SJCRH30 (cell line): ENCODE measurements around the gene CEACAM1. TPM values are rescaled to one million over a fixed set of nuclear protein-coding genes. Genes with fewer than 3 reads are reported as not detected.
"Not testable (repeated sequence)": the region's sequence is repeated elsewhere in the genome, so short reads cannot be mapped to it uniquely, and the experiment has no call there.

Source experiments
- DNase-seq, 2 experiments: peaks; one replicate each; pipeline ENCODE4 v3.0.0-alpha.2; 2015 to 2020
- H3K27ac ChIP-seq: fragments of 250-450 bp; sonication (Bioruptor Pico); 2 replicates; pipeline ENCODE4 v1.5.1; 2020; ENCODE audit warnings: mild to moderate bottlenecking, moderate library complexity
- H3K27me3 ChIP-seq: fragments of 250-450 bp; sonication (Bioruptor Pico); 2 replicates; pipeline ENCODE4 v1.5.1; 2020; ENCODE audit warnings: mild to moderate bottlenecking, moderate library complexity
- H3K36me3 ChIP-seq: fragments of 250-450 bp; sonication (Bioruptor Pico); 2 replicates; pipeline ENCODE4 v1.5.1; 2020; ENCODE audit warnings: mild to moderate bottlenecking, moderate library complexity
- H3K4me1 ChIP-seq: fragments of 250-450 bp; sonication (Bioruptor Pico); 2 replicates; pipeline ENCODE4 v1.5.1; 2020; ENCODE audit warnings: mild to moderate bottlenecking, moderate library complexity
- H3K4me3 ChIP-seq: fragments of 250-450 bp; sonication (Bioruptor Pico); 2 replicates; pipeline ENCODE4 v1.5.1; 2020; ENCODE audit warnings: mild to moderate bottlenecking, moderate library complexity
- H3K9me3 ChIP-seq: fragments of 250-450 bp; sonication (Bioruptor Pico); replicated peaks from 2 replicates; pipeline ENCODE4 v1.5.1; 2020; ENCODE audit warnings: mild to moderate bottlenecking, moderate library complexity
- total RNA-seq: library from RNA; depleted of rRNA; stranded (reverse); fragments of >200 nt; shearing (Covaris generic); gene quantifications from 2 replicates; pipeline ENCODE4 v1.2.3, GENCODE V29; 2014

Gene CEACAM1
- total RNA-seq, 1 experiment from 2014 or later: not detected

DNA sequence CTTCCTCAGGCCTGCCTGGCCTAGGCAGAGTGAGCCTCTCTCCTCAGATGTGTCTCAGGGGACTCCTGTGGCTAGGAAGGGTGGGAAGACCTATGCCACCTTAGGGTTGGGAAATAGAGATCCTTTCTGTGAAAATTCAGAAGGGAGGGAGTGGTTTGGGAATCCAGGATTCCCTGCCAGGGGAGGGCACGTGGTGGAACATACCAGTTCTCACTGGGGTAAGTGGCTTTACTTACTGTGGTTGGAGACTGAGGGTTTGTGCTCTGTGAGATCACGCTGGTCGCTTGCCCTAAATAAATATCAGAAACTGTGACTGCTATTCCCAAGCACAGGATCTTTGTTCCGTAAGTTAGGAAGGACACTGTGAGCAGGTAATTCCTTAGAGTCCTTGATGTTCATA is 16.9 kb downstream of the CEACAM1 start:
- H3K4me3 ChIP-seq: no peak overlapping the region
- H3K36me3 ChIP-seq: no peaks in the 10 kb centered on the region
- no peak for DNase-seq
- no peaks in the 10 kb centered on the region for H3K9me3 ChIP-seq
- no peaks in the 10 kb centered on the region for H3K4me1 ChIP-seq
- peaks cover 8% of the 10 kb centered on the region; the same call in 1 of the 2 replicates for H3K27me3 ChIP-seq
- H3K27ac ChIP-seq: no peak overlapping the region

DNA sequence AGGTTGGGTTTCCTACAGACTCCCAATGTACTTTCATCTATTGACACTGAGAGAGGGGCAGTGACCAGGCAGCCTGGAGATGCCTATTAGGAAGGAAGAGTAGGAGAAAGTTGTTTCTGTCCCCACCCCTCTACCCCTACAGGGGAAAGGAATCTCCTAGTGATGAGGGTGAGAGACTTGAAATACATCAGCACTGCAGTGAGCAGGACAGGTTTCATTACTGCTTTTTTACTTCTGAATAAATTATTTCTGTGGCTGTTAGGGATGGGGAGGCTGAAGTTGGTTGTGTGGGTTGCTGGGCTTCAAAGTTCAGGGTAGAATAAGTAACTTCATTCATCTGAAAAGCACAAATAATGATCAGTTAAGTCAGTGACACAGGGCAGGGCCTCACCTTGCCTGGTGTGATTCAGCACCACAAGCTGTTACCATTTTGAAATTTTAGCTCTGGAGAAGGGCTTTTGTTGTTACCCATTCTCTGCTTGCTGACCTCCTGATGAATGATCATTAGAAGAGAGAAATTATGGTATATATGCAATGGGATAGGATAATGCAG is 19.3 kb downstream of the CEACAM1 start:
- DNase-seq: no peak
- H3K27ac ChIP-seq: no peak overlapping the region
- no peaks in the 10 kb centered on the region for H3K4me1 ChIP-seq
- no peaks in the 10 kb centered on the region for H3K9me3 ChIP-seq
- peaks cover 7% of the 10 kb centered on the region; the same call in 1 of the 2 replicates for H3K27me3 ChIP-seq
- H3K4me3 ChIP-seq: no peak overlapping the region
- H3K36me3 ChIP-seq: no peaks in the 10 kb centered on the region

DNA sequence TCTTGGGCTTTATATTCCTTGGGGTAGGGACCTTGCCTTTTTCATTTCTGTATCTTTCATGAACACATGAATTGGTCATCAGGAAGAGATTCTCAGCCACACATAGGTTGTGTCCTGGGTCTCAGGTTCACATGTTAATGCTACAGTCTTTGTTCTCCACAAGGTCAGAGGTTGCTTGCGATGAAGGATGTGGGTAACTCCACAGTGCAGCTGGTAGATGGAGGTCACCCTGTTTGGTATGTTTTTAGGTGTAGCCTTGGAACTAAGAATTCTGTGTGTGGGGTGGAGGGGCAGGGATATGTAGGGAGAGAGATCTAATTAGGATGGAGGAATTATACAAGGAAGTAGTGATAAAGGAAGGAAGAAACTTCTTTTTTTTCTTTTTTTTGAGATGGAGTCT is 23.2 kb downstream of the CEACAM1 start:
- H3K36me3 ChIP-seq: no peaks in the 10 kb centered on the region
- no peak overlapping the region for H3K27ac ChIP-seq
- no peaks in the 10 kb centered on the region for H3K4me1 ChIP-seq
- no peaks in the 10 kb centered on the region for H3K9me3 ChIP-seq
- DNase-seq: no peak
- no peak overlapping the region for H3K4me3 ChIP-seq
- peaks cover 7% of the 10 kb centered on the region; the same call in 1 of the 2 replicates for H3K27me3 ChIP-seq

DNA sequence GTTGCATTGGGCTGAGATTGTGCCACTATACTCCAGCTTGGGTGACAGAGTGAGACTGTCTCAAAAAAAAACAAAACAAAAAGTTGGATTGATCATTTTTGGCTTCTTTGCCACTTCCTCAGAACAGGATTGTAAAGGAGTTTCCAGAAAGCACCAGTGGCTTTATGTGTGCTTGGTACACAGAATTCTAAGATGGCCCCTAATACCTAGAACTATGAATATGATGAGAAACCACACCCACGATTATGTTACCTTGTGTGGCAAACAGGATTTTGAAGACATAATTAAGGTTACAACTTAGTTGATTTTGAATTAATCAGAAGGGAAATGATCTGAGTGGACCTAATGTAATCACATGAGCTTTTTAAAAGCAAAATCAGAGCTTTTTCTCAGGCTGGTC is 26.5 kb downstream of the CEACAM1 start:
- H3K36me3 ChIP-seq: no peaks in the 10 kb centered on the region
- H3K4me1 ChIP-seq: no peaks in the 10 kb centered on the region
- no peaks in the 10 kb centered on the region for H3K9me3 ChIP-seq
- no peak overlapping the region for H3K4me3 ChIP-seq
- no peak overlapping the region for H3K27ac ChIP-seq
- peaks cover 7% of the 10 kb centered on the region for H3K27me3 ChIP-seq
- DNase-seq: no peak

DNA sequence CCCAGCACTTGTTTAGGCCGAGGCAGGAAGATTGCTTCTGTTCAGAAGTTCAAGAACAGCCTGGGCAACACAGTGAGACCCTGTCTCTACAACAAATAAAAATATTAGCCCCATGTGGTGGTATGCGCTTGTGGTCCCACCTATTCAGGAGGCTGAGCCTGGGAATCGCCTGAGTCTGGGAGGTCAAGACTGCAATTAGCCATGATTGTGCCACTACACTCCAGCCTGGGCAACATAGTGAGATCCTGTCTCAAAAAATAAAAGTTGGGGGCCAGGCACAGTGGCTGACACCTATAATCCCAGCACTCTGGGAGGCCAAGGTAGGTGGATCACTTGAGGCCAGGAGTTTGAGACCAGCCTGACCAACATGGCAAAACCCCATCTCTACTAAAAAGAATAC is 27.0 kb downstream of the CEACAM1 start:
- not testable (repeated sequence) for H3K27ac ChIP-seq, H3K27me3 ChIP-seq

DNA sequence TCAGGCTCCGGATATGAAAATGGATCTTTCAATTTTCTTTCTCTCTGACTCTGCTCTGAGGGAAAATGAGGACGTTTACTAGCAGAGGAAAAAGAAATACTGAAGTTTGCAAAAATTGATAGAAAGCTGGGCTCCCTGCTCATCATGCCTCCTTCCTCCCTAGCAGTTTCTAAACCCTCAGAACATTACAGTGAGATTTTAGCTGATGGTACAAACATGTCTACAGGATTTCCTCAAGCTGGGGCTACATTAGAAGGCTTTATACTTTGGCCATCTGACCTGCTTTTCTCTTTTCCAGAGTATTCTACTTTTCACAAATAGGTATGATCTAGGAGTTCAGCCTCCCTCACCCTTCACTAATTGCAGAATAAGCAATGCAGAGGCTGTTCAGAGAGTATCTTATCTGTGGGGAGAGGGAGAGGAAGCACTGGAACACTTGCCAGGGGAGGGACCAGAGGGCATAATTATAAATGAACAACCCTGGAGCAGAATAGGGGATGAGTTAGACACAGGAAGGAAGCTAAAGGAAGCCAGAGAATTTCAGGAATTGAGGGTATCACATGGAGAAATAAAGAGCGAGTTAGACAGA is 30.0 kb downstream of the CEACAM1 start:
- no peak for DNase-seq
- peaks cover 3% of the 10 kb centered on the region; the same call in 1 of the 2 replicates for H3K27me3 ChIP-seq
- no peaks in the 10 kb centered on the region for H3K4me1 ChIP-seq
- H3K9me3 ChIP-seq: no peaks in the 10 kb centered on the region
- no peak overlapping the region for H3K27ac ChIP-seq
- H3K4me3 ChIP-seq: no peak overlapping the region
- H3K36me3 ChIP-seq: no peaks in the 10 kb centered on the region

More for the DNA sequence above, 27.0 kb downstream of the CEACAM1 start:
- H3K4me1 ChIP-seq, DNase-seq, H3K9me3 ChIP-seq, H3K4me3 ChIP-seq, H3K36me3 ChIP-seq: not testable (repeated sequence)

DNA sequence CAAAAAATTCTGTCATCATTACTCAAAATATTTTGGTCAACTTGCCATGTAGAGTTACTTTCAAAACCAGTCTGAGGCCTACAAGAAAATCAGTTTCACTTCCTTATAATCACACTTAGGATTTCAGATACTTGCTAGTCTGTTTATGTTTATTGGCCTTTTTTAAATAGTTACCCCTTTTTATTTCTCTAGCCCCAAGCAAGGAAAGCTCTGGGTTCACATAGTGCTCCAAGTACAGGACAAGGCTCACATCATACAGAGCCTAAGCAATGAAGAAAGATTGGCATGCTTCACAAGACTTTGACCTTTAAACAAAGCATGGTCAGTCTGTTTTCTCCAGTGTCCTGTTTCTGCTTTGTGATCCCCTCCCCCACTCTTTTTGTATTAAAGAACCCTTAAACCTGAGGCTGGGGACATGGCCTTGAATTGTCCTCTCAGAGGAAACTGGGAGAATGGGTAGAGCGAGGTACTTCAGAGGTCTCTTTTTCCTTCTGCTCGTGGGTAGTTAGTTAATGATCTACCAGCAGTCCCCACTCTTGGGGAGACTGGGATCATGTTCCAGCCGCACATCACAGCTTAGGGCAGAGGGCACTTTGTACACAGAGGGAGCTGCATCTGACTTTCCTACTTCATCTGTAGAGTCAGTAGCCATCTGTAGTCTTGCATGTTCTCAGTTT is 30.7 kb downstream of the CEACAM1 start:
- Histone ChIP-seq H3K4me1 (no peaks in the 10 kb centered on the region), H3K36me3 (no peaks in the 10 kb centered on the region), H3K4me3 (no peak overlapping the region), H3K27ac (no peak overlapping the region), H3K27me3 (peaks cover 3% of the 10 kb centered on the region; the same call in 1 of the 2 replicates), H3K9me3 (no peaks in the 10 kb centered on the region)
- DNase-seq: no peak

DNA sequence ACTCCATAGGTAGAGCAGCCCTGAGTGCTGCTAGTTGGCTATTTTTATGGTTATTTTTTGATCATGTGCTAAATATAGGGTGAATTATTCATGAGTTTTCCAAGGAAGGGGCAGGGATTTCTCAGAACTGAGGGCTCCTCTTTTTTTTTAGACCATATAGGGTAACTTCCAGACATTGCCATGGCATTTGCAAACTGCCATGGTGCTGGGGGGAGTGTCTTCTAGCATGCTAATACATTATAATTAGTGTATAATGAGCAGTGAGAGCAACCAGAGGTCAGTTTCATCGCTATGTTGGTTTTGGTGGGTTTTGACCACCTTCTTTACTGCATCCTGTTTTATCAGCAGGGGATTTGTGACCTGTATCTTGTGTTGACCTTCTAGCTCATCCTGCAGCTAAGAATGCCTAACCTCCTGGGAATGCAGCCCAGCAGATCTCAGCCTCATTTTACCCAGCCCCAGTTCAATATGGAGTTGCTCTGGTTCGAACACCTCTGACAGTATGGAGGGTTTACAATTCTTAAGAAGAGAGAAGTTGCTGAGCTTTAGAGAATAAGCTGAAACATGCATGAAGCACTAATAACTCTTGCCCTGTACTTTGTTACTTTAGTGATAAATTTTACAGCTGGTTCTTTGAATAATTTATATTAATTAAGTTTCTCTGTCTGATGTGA is 31.7 kb downstream of the CEACAM1 start:
- Histone ChIP-seq H3K4me1 (no peaks in the 10 kb centered on the region), H3K36me3 (no peaks in the 10 kb centered on the region), H3K9me3 (no peaks in the 10 kb centered on the region), H3K4me3 (no peak overlapping the region), H3K27ac (no peak overlapping the region), H3K27me3 (peaks cover 3% of the 10 kb centered on the region; the same call in 1 of the 2 replicates)
- no peak for DNase-seq

DNA sequence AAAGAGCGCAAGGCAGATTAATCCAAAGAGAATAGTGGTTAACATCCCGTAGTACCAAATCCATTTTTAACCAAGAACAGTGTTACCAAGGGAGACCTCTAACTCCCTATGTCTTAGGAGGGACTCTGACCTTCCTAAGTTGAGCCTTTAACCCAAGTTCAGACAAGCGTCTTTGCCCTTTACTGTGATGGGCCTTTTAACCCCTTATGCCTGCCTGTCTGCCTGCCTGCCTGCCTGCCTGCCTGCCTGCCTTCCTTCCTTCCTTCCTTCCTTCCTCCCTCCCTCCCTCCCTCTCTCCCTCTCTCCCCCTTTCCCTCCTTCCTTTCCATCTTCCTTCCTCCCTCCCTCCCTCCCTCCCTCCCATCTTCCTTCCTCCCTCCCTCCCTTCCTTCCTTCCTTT is 32.6 kb downstream of the CEACAM1 start:
- Histone ChIP-seq H3K27ac (no peak overlapping the region), H3K36me3 (no peaks in the 10 kb centered on the region), H3K4me1 (no peaks in the 10 kb centered on the region), H3K4me3 (no peak overlapping the region), H3K27me3 (peaks cover 7% of the 10 kb centered on the region; the same call in 1 of the 2 replicates), H3K9me3 (no peaks in the 10 kb centered on the region)
- no peak for DNase-seq

DNA sequence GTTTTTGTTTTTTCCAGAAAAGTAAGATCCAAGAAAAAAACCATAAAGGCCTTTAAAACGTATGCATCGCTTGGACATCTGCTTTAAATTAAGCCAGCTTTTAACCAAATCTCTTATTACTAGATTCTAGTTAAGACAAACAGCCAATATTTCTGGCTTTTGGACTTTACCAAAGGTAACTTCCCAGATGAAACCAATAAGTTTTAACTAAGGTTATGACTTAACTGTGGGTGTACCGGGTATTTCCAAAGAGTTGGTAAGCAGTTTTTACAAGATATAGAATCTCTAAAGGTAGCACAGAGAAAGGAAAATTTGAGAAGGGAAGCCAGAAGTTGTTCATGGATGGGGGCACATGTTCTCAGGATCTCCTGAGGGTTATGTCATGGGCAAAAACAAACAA is 34.0 kb downstream of the CEACAM1 start:
- Histone ChIP-seq H3K4me1 (no peaks in the 10 kb centered on the region), H3K4me3 (no peak overlapping the region), H3K27ac (no peak overlapping the region), H3K36me3 (no peaks in the 10 kb centered on the region), H3K9me3 (no peaks in the 10 kb centered on the region), H3K27me3 (peaks cover 7% of the 10 kb centered on the region; the same call in 1 of the 2 replicates)
- DNase-seq: no peak

DNA sequence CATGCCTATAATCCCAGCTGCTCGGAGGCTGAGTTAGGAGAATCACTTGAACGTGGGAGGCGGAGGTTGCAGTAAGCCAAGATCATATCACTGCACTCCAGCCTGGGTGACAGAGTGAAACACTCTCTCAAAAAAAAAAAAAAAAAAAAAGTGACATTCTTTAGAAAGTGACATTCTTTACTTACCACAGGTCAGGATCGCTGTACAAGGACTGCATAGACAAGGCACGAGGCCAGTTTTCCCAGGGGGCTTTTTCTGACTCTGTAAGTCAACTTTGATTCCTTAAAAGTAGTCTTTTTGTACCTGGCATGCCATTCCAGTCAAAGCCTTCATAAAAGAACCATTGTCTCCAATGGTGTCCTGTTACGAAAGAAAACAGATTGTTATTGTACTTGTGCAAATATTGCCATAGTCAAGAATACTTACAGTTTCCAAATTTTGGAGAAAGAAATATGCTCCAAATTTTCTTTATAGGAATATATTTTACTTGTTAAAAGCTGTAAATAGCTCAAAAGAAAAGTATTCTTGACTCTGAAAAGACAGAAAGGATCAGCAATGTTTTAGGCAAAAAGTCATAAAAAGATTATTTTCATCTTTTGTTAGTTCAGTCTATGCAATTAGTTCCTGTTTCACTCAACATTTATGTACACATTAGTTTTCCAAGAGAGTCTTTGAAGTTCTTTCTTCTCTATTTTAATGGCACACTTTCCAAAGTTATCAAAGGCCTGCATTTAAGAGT is 39.3 kb downstream of the CEACAM1 start:
- Histone ChIP-seq H3K4me1 (no peaks in the 10 kb centered on the region), H3K27ac (no peak overlapping the region), H3K4me3 (no peak overlapping the region), H3K27me3 (peaks cover 7% of the 10 kb centered on the region; the same call in 1 of the 2 replicates), H3K36me3 (no peaks in the 10 kb centered on the region), H3K9me3 (no peaks in the 10 kb centered on the region)
- DNase-seq: peak in 1 of 2 experiments; percentile 6

DNA sequence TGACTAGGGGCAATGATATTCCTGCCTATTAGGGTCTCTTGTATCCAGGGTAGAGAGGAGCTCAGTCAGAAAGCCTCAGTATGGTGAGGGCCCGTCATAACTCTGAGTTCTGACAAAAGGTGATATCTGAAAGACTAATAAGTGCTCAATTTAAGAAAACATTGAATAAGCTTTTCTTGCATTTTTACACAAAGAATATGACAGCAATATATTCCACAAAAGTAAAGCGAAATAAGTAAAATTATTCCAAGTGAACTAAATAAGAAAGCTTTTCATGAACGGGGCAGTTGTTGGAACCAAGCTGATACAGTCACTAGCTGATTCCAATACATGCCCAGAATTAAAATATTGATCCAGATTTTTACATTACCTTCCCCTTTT is 40.5 kb downstream of the CEACAM1 start:
- H3K36me3 ChIP-seq: no peaks in the 10 kb centered on the region

DNA sequence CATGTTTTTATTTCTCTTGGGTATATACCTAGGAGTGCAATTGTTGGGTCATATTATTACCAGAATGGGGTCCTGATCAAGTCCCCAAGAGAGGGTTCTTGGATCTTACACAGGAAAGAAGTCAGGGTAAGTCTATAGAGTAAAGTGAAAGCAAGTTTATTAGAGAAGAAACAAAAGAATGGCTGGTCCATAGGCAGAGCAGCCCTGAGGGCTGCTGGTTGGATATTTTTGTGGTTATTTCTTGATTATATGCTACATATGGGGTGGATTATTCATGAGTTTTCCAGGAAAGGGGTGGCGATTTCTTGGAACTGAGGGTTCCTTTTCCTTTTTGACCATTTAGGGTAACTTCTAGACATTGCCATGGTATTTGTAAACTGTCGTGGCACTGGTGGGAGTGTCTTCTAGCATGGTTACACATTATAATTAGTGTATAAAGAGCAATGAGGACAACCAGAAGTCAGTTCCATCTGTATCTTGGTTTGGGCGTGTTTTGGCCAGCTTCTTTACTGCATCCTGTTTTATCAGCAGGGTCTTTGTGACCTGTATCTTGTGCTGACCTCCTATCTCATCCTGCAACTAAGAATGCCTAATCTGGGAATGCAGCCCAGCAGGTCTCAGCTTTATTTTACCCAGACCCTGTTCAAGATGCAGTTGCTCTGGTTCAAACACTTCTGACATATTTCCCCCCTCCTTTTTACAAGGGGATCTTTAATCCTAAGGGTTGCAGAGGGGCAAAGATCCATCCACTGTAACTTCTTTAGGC is 41.1 kb downstream of the CEACAM1 start:
- Histone ChIP-seq H3K4me3 (no peak overlapping the region), H3K36me3 (no peaks in the 10 kb centered on the region), H3K27me3 (peaks cover 7% of the 10 kb centered on the region; the same call in 1 of the 2 replicates), H3K4me1 (no peaks in the 10 kb centered on the region), H3K27ac (no peak overlapping the region), H3K9me3 (no peaks in the 10 kb centered on the region)
- DNase-seq: no peak

More for the DNA sequence above, 40.5 kb downstream of the CEACAM1 start:
- H3K4me3 ChIP-seq: no peak overlapping the region
- H3K9me3 ChIP-seq: no peaks in the 10 kb centered on the region
- no peaks in the 10 kb centered on the region for H3K4me1 ChIP-seq
- peaks cover 7% of the 10 kb centered on the region; the same call in 1 of the 2 replicates for H3K27me3 ChIP-seq
- no peak for DNase-seq
- H3K27ac ChIP-seq: no peak overlapping the region

DNA sequence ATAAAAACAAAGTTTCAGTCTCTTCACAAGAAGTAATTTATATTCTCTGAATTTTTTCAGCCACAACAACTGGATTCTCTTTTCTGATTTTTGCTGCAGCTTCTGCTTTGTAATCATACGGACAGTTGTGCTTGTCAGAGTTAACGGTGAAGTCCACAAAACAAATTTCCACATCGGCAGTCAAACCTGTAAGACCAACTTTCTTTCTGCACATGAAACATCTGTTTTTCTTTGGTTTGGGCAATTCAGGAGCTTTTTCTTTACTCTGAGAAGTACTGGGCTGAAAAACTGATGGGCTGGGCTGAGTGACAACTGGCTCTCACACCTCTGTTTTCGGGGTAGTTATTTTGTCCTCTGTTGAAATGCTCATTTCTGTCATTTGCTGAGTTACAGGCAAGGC is 43.2 kb downstream of the CEACAM1 start:
- not testable (repeated sequence) for H3K36me3 ChIP-seq, DNase-seq, H3K9me3 ChIP-seq, H3K4me3 ChIP-seq, H3K27ac ChIP-seq, H3K27me3 ChIP-seq, H3K4me1 ChIP-seq
